ENCODE data around the gene KIF5A. TPM values are rescaled to one million over a fixed set of nuclear protein-coding genes. Genes with fewer than 3 reads are reported as not detected.
"Not testable (repeated sequence)": the region's sequence is repeated elsewhere in the genome, so short reads cannot be mapped to it uniquely, and the experiment has no call there.

Gene KIF5A
- total RNA-seq, 1 experiment from 2014 or later = not detected

DNA sequence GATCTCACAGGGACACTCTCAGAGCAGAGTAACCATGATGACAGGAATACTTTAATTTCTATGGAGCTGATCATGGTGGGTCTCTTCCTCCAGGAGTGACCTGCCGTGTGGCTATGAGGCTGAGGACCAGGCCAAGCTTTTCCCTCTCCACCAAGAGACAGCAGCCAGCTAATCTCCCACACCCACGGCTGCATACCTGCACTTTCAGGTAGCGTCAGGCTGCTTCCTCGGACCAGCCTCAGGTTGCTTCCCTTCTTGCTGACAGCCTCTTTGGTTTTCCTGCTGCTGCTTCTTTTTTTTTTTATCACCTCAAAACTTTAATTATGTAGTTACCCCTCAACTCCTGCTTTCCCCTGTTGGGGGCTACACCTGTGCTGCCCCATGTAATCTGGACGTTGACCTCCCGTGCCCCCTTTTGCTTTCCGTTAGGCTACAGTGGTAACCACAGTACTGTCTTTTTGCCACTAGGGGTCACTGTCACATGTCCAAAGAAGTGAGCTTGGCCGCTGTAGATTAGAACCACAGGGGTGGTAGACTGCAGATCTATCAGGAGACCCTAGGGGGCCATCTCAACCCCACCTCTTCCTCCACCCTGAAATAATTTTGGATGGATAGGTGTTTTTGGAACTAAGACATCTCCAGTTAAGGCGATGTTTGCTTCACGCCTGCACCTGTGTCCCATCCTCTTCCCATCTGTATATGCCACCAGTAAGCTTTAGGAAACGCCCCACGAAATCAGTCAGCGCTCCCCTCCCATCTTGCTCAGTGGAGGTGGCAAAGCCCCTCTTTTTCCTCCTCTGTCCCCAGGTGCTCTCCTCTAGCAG, 33.4 kb downstream of the KIF5A start:
- DNase-seq (ENCODE audit: low read depth) = peak; percentile 76

DNA sequence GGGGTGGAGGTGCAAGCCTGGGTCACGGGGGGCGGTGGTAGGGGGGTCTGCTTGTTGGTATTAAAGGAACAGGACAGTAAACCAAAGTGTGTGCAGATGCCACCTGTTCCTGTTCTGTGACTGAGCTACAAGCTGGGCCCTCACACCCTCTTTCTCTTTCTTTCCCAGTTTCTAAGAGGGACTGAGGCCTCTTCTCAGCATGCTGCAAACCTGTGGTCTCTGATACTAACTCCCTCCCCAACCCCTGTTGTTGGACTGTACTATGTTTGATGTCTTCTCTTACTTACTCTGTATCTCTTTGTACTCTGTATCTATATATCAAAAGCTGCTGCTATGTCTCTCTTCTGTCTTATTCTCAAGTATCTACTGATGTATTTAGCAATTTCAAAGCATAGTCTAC, 34.2 kb downstream of the KIF5A start:
- no peak for DNase-seq (ENCODE audit: low read depth)

DNA sequence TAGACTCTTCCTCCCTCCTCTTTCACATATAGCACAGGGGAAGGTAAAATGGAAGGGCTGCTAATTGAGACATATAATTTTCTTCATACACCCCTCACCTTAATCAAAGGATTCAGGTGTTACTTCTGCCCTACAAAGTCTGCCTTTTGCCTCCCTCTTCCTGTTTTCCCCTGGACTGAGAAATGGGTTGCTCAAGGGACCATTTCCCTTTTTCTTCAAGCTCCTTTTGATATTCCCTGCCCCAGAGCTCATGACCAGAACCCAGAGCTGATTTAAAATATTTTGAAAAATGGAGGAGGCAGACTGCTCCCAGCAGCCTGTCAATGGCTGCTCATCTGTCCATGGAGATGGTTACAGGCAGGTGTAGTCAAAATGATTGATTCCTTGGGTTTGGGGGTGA, 34.8 kb downstream of the KIF5A start:
- DNase-seq (ENCODE audit: low read depth) = no peak

DNA sequence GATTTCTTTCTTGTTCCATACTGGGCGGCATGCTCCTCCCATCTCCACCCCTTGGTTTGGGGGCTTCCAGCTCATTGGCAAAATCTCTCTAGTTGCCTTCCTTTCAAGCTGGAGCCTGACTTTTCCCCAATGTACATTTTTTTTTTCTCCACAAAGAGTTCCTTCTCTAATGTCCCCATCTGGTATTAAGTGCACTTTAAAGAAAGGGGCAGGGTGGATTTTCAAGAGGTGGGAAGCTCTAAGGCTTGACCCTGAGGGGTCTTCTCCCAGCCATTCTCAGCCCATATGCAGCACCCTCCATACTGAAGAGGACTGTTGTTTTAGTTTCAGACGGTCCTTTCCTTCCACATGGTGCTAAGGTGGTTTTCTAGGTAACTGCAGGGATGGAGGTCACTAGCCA, 35.3 kb downstream of the KIF5A start:
- DNase-seq (ENCODE audit: low read depth) = no peak

DNA sequence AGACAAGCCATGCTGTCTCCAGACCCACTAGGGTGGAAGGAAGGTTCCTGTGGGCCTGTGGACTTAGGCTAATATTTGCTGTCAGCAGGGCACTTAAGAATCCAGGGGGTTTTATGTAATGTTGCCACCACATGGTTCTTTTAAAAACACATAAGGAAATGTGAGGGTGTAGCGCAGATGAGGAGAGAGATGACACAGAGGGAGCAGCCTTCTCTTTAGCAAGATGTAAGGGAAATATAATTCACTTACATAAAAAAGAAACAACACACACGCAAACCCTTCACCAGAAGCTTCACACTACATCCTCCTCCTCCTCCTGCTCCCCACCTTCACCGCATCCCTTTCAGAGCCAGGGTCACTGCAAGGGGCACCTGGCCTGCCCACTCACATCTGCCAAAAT, 36.3 kb downstream of the KIF5A start:
- no peak for DNase-seq (ENCODE audit: low read depth)

DNA sequence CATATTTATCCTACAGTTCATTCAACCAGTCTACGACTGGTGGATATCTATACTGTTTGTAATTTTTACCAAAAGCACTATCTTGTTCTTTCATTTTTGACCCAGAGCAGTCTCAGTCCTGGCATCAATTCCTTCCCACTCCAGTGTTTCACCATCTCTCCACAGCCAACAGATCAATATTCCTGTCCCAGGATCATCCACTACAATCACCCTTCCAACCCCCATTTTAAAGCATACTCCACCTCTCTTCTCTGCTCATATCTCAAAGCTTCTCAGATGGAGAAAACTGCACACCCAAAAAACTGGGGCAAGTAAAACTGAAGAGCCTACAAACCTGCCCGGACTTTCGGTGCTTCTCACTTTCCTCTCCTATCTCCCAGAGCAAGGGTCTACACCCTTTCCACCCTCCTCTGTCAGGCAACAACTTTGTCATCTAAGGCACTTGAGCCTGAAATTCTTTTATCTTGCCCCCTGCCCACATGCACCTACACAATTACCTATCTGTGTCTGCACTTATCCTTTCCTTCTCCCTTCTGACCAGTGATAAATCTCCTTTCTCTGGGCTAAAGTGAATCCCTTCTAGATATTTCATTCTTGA, 37.1 kb downstream of the KIF5A start:
- DNase-seq (ENCODE audit: low read depth) = no peak

DNA sequence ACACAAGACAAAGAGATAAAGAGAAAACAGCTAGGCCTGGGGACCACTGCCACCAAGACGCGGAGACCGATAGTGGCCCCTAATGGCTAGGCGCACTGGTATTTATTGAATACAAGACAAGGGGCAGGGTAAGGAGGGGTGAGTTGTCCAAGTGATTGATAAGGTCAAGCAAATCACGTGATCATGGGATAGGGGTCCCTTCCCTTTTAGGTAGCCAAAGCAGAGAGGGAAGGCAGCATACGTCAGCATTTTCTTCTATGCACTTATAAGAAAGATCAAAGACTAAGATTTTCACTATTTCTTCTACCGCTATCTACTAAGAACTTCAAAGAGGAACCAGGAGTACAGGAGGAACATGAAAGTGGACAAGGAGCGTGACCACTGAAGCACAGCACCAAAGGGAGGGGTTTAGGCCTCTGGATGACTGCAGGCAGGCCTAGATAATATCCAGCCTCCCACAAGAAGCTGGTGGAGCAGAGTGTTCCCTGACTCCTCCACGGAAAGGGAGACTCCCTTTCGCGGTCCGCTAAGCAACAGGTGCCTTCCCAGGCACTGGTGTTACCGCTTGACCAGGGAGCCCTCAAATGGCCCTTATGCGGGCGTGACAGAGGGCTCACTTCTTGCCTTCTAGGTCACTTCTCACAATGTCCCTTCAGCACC, 39.2 kb downstream of the KIF5A start:
- not testable (repeated sequence) for DNase-seq (ENCODE audit: low read depth)

DNA sequence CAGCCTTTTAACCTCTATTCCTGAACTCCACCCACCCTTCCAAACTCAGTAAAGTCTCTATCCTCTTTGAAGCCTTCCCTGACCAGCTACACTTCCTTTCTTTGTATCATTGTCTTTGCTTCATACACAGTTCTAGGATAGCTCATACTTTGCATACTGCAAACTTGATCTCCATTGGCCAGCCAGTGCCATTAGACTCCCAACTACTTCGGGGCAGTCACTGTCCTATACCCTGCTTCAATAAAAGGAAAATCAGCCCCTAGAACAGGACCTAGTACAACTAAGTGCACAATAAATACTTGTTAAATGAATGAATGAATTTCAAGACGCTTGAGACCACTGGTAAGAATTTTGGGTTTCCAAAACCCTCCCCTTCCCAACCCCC, 40.6 kb downstream of the KIF5A start:
- DNase-seq (ENCODE audit: low read depth) = no peak

DNA sequence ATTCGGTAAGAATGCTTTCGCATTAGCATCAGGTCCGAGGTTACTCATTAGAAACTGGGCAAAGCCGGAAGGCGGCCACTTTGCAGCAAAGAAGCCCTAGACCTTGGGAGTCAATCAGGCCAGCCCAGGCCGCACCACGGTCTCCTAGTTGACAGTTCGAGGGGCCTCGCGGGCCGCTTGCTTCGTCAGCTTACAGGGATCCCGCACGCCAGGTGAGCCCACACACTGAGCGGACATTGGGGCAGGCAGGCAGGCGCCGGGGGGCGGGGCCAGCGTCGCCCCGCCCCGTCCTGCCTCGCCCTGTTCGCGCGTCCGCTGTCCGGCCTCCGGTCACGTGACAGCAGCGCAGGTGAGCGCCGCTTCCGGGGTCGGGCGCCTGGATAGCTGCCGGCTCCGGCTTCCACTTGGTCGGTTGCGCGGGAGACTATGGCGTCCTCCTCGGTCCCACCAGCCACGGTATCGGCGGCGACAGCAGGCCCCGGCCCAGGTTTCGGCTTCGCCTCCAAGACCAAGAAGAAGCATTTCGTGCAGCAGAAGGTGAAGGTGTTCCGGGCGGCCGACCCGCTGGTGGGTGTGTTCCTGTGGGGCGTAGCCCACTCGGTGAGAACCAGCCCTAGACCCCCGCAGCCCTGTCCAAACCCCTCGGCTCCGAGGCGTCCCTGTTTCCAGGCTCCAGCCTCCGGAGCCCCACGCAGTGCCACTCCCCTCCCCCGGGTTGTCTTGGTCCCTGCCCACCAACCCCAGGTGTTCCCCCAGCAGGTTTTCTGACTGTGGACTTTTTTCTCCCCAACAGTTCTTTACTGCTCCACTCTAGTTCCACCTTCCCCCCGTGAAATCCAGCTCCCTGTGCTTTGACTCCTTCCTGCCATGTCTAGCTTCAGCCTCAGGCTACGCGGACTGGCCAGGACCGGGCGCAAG, 41.3 kb downstream of the KIF5A start, which contains the start of gene PIP4K2C:
TSS of gene PIP4K2C (plus strand) at position 329 of the 918 bp plus-strand sequence. CDS start at position 427, 98 bp downstream.
- peak; percentile 21 for DNase-seq (ENCODE audit: low read depth)

DNA sequence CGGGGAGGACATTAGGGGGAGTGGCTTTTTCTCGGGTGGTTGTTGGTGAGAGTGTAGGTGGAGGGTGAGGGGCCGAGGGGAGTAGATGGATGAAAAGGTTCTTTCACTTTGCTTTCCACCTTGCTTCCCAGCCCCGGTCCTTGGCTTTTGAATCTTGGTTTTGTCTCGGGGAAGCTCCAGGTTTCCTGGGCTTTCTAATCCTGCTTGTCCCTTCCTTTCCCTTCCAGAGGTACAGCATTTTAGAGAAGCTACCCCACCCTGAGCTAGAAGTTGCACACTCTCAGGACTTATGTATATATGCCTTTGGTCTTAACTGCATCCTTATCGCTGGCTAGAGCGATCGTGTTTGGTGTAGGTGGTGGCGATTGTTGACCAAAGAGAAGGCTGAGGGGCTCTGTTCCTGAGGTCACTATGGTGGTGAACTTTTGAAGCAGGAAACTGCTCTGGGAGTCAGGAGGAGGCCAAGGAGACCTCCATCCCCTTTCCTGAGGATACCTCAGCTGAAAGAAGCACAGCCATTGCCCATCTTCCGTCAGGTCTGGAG, 42.0 kb downstream of the KIF5A start:
- DNase-seq (ENCODE audit: low read depth) = no peak

DNA sequence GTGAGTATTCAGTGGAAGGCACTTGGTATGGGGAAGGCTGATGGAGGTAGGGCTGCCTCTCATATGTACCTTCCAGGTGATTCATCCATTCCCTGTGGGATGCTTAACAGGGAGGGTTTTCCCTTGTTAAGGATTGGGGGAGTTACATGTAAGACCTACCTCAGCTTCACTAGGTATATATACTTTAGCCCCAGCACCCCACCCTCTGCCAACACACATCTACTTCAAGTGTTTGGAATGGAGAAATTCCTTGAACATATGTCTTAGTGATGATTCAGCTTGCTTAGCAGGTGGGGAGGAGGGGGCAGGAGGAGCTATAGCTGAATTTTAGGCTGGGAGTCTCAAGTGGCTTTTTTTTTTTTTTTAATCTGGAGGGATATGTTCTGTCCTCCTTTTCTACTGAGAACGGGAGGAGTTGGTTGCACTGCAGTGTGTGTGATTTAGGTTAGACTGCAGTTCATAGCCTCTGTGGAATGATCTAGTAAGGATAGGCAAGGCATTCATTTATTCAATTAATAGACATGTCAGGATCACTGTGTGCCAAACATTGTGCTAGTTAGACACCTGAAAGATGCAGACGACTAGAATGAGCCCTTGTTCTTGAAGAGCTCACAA, 42.8 kb downstream of the KIF5A start:
- peak; percentile 36 for DNase-seq (ENCODE audit: low read depth)

DNA sequence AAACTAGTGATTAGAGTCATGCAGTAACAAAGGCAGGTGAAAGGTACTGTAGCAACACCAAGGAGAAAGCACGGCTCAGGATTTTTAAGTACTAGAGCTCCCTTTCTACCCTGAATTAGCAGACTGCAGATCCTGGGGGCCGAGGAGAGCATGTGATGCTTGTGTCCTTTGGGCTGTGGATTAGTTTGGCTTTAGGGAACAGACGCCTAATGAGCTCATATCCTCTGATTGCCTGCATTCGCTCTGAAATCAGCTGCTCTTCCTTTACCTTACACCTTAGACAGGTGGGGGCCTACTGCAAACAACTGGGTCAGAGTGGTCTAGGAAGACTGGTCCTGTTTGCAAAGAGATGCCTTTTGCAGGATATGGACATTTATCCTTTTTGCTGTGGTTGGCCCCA, 43.3 kb downstream of the KIF5A start:
- DNase-seq (ENCODE audit: low read depth) = no peak

DNA sequence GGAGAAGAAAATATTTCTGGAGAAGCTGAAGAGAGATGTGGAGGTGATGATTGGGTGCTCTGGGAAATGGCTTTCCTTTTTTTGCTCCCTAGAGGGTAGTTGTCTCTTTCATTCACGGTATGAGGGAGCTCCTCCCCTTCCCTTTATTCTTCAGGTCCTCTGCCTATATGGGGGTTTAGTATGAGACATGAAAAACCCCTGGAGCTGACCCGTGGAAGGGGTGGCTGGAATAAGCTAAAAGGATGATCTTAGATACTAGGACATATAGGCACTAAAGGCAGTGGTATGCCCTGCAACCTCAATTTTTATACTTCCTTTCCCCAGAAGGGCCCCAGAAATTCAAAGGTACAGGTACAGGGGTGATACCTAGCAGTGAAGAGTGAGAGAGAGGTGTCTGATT, 50.6 kb downstream of the KIF5A start:
- no peak for DNase-seq (ENCODE audit: low read depth)

DNA sequence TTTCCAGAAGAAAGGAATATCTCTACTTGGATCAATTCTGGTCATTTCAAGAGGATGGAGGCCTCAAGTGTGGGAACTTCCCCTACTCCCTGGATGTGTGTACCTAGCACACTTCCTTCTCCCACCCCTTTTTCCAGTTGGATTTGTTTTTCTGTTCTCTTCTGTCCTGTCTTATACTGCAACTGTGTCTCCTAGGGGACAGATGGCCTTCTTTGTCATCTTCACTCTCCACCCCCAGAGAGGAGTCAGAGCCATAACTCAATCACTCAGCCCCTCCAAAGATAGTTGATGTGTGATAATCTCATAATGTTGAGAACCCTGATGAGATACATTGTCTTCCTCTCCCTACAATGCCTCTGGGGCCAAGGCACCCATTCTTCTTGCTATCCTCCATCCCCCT, 52.7 kb downstream of the KIF5A start:
- DNase-seq (ENCODE audit: low read depth) = no peak

DNA sequence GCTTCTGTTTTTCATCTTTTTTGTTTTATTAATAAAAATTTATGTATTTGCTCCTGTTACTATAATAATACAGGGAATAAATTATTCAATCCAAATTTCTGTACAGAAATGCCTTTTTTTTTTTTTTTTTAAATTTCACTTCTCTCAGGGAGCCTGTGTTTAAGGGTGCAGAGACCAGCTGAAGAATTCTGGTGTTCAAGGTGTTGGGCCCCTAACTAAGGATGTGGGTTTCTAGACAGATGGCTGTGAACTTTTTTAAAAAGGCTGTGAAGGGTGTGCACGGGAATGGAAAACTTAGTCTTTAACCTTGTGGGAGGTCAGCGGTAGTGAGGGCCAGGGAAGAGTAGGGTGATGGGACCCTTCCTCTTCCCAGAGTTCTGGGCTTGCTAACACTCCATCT, 53.5 kb downstream of the KIF5A start:
- no peak for DNase-seq (ENCODE audit: low read depth)

DNA sequence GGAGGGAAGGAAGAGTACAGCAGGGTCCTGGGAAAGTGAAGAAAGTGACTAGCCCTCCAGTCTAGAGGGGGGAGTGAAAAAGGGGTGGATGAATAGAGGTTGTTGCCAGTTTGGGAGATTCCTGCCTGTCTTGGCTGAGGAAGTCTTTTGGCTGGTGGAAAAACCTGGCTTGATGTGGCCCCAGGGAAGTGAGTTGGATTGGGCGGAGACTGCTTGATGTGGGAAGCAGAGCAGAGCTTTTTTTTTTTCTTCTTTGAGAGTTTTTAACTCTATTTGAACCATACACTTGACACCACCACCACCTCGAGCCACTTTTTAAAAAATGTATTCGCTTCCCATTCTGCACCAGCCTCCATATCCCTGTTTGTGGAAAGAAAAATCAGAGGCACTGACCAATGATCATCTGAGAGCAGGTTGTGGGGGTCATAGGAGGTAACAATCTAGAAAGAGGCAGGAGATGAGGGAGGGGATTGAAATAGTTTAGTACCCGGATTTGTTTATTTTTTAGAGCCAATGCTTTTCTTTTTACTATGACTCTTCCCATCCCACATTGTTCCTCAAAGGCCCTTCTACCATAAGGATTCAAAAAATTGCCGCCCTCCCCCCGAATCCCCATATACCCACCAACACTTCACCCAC, 54.1 kb downstream of the KIF5A start:
- no peak for DNase-seq (ENCODE audit: low read depth)

DNA sequence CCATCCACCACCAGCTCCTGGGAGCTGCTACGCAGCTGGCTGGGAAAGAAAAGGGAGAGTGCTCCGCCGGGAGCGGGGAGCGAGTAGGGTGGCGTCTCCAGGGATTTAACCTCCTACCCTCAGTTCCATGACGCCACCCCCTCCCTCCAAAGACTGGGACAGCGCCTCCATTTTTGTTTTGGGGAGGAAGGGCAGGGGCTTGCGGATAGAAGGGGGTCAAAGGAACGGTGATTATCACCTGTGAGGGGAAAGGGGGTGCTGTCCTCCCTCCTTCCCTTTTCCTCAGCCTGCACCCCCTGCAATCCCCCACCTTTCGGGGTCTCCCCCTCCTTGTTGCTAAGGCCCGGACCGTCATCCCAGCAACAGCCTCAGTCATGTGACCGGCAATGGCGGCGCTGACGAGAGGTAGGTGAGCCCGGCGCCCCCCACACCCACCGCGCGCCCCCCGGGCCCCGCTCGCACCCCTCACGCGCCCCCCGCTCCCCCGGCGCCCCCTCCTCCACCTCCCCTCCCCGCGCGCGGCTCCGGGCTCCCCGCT, 54.7 kb downstream of the KIF5A start, which contains the start of gene DTX3:
TSS of gene DTX3 (plus strand) at position 371 of the 538 bp plus-strand sequence. CDS start 1,694 bp downstream, outside the sequence.
- DNase-seq (ENCODE audit: low read depth) = no peak

DNA sequence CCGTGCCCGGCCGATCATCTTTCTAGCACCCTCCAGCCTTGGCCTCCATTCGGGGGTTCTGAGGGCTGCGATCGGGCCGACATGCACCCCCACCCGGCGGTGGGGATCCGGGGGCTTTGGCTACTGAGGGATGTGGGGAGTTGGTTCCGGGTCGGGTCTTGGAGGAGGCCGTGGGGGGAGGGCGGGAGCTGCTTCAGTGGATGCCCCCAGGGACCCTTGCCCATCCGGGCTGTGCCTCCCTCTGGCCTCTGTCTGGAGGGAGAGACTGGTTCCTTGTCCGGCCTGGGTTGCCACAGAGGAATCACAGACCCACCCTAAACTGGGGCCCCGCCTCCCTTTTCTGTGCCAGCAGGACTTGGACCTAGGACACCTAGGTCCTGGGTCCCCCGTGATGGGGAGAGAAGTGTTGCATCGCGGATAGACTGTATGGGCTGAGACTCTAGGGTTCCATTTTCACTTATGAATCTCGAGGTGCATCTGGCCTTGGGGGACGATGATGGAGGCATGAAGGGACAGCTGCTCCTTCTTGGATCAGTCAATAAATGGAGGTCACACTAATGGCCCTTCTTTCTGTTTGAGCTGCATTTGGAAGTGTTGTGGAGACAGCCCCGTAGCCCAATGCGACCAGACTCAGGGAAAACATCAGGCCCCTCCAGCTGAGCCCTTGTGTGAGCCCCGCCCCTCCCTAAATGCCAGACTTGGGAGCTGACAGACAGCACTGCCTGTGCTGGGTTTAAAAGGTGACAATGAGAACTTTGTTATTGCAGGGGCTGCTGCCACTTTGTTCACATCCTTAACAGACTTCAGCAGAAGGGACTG, 55.4 kb downstream of the KIF5A start:
- peak; percentile 49 for DNase-seq (ENCODE audit: low read depth)

DNA sequence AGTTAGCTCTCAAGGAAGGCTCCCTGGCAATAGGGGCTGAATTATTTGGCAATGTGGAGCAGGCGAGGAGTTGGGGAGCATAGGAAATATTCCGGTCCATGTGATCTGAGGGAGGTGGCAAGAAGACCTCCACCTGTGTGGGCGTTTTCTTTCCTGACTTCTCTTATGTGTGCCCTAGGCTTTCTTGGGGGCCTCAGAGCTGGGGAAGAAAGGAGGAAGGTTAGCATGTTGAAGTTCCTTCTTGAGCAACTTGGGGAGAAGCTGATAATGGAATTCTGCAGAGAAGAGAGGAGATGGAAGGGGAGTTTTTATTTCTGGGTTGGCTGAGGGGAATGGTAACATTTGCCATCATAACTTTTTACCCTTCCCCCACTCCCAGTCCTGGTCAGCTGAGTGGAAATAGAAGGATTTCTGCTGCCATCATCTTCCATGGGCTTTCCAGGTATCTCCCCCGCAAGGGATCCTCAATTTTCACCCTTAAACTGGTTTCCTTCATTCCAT, 56.0 kb downstream of the KIF5A start:
- no peak for DNase-seq (ENCODE audit: low read depth)

Measured in LHCN-M2 (cell line).